DOHH2 (cell line): Measurements from ENCODE around the gene STK11.

Source experiments
- H3F3A ChIP-seq: fragments of 200-600 bp; sonication (generic), shearing (Covaris generic); 2 replicates; pipeline ENCODE4 v1.6.0; 2016; ENCODE audit warnings: antibody characterized with exemption, mild to moderate bottlenecking; ENCODE audit not compliant: control insufficient read depth, insufficient read depth
- H3K27ac ChIP-seq: fragments of 200-600 bp; sonication (generic); 2 replicates; pipeline ENCODE4 v1.5.1; 2014; ENCODE audit warnings: low read depth, mild to moderate bottlenecking, low read length, moderate library complexity
- H3K27me3 ChIP-seq: fragments of 200-600 bp; sonication (generic); 2 replicates; pipeline ENCODE4 v1.6.1; 2014; ENCODE audit warnings: mild to moderate bottlenecking, low read length, mixed read lengths; ENCODE audit not compliant: control insufficient read depth
- H3K36me3 ChIP-seq: fragments of 200-600 bp; sonication (generic); 2 replicates; pipeline ENCODE4 v1.6.1; 2014; ENCODE audit warnings: mild to moderate bottlenecking, low read length, moderate library complexity, mixed read lengths; ENCODE audit not compliant: control insufficient read depth
- H3K4me1 ChIP-seq: fragments of 200-600 bp; sonication (generic); 2 replicates; pipeline ENCODE4 v1.6.1; 2014; ENCODE audit warnings: mild to moderate bottlenecking, low read length, mixed read lengths; ENCODE audit not compliant: control insufficient read depth
- H3K4me2 ChIP-seq: fragments of 200-600 bp; sonication (generic); 2 replicates; pipeline ENCODE4 v1.6.0; 2014; ENCODE audit warnings: mild to moderate bottlenecking, low read length, moderate library complexity
- H3K4me3 ChIP-seq: fragments of 200-600 bp; sonication (generic); 2 replicates; pipeline ENCODE4 v1.5.1; 2014; ENCODE audit warnings: mild to moderate bottlenecking, low read length, mixed read lengths
- H3K79me2 ChIP-seq: fragments of 200-600 bp; sonication (generic); 2 replicates; pipeline ENCODE4 v1.6.1; 2014; ENCODE audit warnings: mild to moderate bottlenecking, low read length, mixed read lengths; ENCODE audit not compliant: control insufficient read depth
- H3K9me2 ChIP-seq: fragments of 200-600 bp; sonication (generic); replicated peaks from 2 replicates; pipeline ENCODE4 v1.6.1; 2014; ENCODE audit warnings: mild to moderate bottlenecking, low read length, mixed read lengths; ENCODE audit not compliant: control insufficient read depth
- H3K9me3 ChIP-seq: fragments of 200-600 bp; sonication (generic); 2 replicates; pipeline ENCODE4 v1.6.1; 2014; ENCODE audit warnings: antibody characterized with exemption, low read length, mixed read lengths; ENCODE audit not compliant: control insufficient read depth, insufficient read depth
- H4K20me1 ChIP-seq: fragments of 200-600 bp; sonication (generic); 2 replicates; pipeline ENCODE4 v1.6.0; 2014; ENCODE audit warnings: low read depth, mild to moderate bottlenecking, antibody characterized with exemption, low read length, moderate library complexity; ENCODE audit not compliant: control insufficient read depth, insufficient read depth
- CTCF ChIP-seq: fragments of 200-600 bp; sonication (generic); IDR thresholded peaks from one replicate; pipeline ENCODE4 v1.5.1; 2014; ENCODE audit warnings: antibody characterized with exemption, mild to moderate bottlenecking, low read depth, low read length; ENCODE audit not compliant: poor library complexity, severe bottlenecking
- EZH2phosphoT487 ChIP-seq: fragments of 200-600 bp; sonication (generic); IDR thresholded peaks from 2 replicates; pipeline ENCODE4 v1.6.1; 2017; ENCODE audit warnings: borderline replicate concordance, mild to moderate bottlenecking, antibody characterized with exemption, low read length, moderate library complexity, mixed read lengths

STK11 gene

GRCh38 chr19:1253514-1254080, 48.0 kb downstream of the STK11 start:
- TF ChIP-seq CTCF: no peak
- Histone ChIP-seq H4K20me1 (peaks cover 11% of the 10 kb centered on the region; the same call in 1 of the 2 replicates), H3K9me2 (no peaks in the 10 kb centered on the region), H3K4me2 (peak overlapping the region; percentile 94), H3K27me3 (no peaks in the 10 kb centered on the region), H3K9me3 (no peaks in the 10 kb centered on the region), H3K4me3 (peak overlapping the region; percentile 96), H3K79me2 (peaks cover 72% of the 10 kb centered on the region), H3F3A (peaks cover 30% of the 10 kb centered on the region), H3K36me3 (peaks cover 78% of the 10 kb centered on the region), H3K27ac (peak overlapping the region; percentile 94), H3K4me1 (peaks cover 70% of the 10 kb centered on the region)

GRCh38 chr19:1254081-1254527, 48.5 kb downstream of the STK11 start:
- no peak overlapping the region for H3K4me2 ChIP-seq
- TF ChIP-seq EZH2phosphoT487 (no peak), CTCF (no peak)
- peaks cover 11% of the 10 kb centered on the region; the same call in 1 of the 2 replicates for H4K20me1 ChIP-seq
- H3K4me1 ChIP-seq: peaks cover 75% of the 10 kb centered on the region
- peaks cover 35% of the 10 kb centered on the region for H3F3A ChIP-seq
- H3K79me2 ChIP-seq: peaks cover 72% of the 10 kb centered on the region
- H3K27ac ChIP-seq: no peak overlapping the region
- H3K27me3 ChIP-seq: no peaks in the 10 kb centered on the region
- no peak overlapping the region for H3K4me3 ChIP-seq
- peaks cover 82% of the 10 kb centered on the region for H3K36me3 ChIP-seq
- no peaks in the 10 kb centered on the region for H3K9me2 ChIP-seq
- no peaks in the 10 kb centered on the region for H3K9me3 ChIP-seq

- H3K27ac ChIP-seq: no peak overlapping the region
- H3K79me2 ChIP-seq: peaks cover 74% of the 10 kb centered on the region
- H3K4me2 ChIP-seq: no peak overlapping the region
- no peak for TF ChIP-seq EZH2phosphoT487
- TF ChIP-seq CTCF: no peak
- peaks cover 80% of the 10 kb centered on the region for H3K4me1 ChIP-seq
- H3K9me2 ChIP-seq: no peaks in the 10 kb centered on the region
- H3K4me3 ChIP-seq: no peak overlapping the region
- no peaks in the 10 kb centered on the region for H3K27me3 ChIP-seq
- peaks cover 86% of the 10 kb centered on the region for H3K36me3 ChIP-seq
- no peaks in the 10 kb centered on the region for H3K9me3 ChIP-seq
- peaks cover 11% of the 10 kb centered on the region; the same call in 1 of the 2 replicates for H4K20me1 ChIP-seq
- H3F3A ChIP-seq: peaks cover 38% of the 10 kb centered on the region
Observed at GRCh38 chr19:1254530-1255185, 49.1 kb downstream of the STK11 start.
